A673 (cell line): ENCODE results near the gene CHERP. TPM values are rescaled to one million over a fixed set of nuclear protein-coding genes. Genes with fewer than 3 reads are reported as not detected.
A peak's percentile ranks its signal among the peaks of the same experiment; 100 is the strongest.

Experiments used
- BruUV-seq: library from RNA; stranded (reverse); fragments of 400-500 nt; replicated peaks from 2 replicates; lab custom pipeline; 2021; lab: Mats Ljungman, UMichigan
- CTCF ChIA-PET: fragments of 300-600 bp; sonication (Branson Sonifier 250); formaldehyde crosslinking; loops from one replicate; lab custom pipeline; 2022; ENCODE audit warnings: antibody characterized with exemption; lab: Charles Lee
- POLR2A ChIA-PET: fragments of 300-600 bp; sonication (Branson Sonifier 250); formaldehyde crosslinking; loops from one replicate; lab custom pipeline; 2022; ENCODE audit warnings: antibody characterized with exemption; ENCODE audit not compliant: low non-redundant PET; lab: Charles Lee
- DNase-seq: peaks from one replicate; pipeline ENCODE4 v3.0.0-alpha.2; 2015; ENCODE audit warnings: low spot score
- H3K27ac ChIP-seq: fragments of 200-600 bp; sonication (generic); 2 replicates; pipeline ENCODE4 v1.5.1; 2016; ENCODE audit warnings: mixed run types, low read depth, mild to moderate bottlenecking, mixed read lengths, antibody characterized with exemption, low read length; ENCODE audit not compliant: poor library complexity, severe bottlenecking
- H3K27me3 ChIP-seq: fragments of 200-600 bp; sonication (generic); replicated peaks from 2 replicates; pipeline ENCODE4 v1.6.1; 2017; ENCODE audit warnings: mixed run types, low read depth, mild to moderate bottlenecking, mixed read lengths, antibody characterized with exemption, low read length; ENCODE audit not compliant: insufficient read depth, poor library complexity
- H3K36me3 ChIP-seq: fragments of 200-600 bp; sonication (generic); 2 replicates; pipeline ENCODE4 v1.6.1; 2016; ENCODE audit warnings: mixed run types, mild to moderate bottlenecking, mixed read lengths, antibody characterized with exemption, low read length; ENCODE audit not compliant: insufficient read depth, poor library complexity, severe bottlenecking
- H3K4me1 ChIP-seq: fragments of 200-600 bp; sonication (generic); 2 replicates; pipeline ENCODE4 v1.6.1; 2017; ENCODE audit warnings: mixed run types, mild to moderate bottlenecking, mixed read lengths, antibody characterized with exemption, low read length; ENCODE audit not compliant: insufficient read depth, poor library complexity, severe bottlenecking
- H3K4me3 ChIP-seq: fragments of 200-600 bp; sonication (generic); 2 replicates; pipeline ENCODE4 v1.5.1; 2016; ENCODE audit warnings: low read depth, mixed run types, mild to moderate bottlenecking, mixed read lengths, low read length; ENCODE audit not compliant: poor library complexity, severe bottlenecking
- H3K9me3 ChIP-seq: fragments of 200-600 bp; sonication (generic); 2 replicates; pipeline ENCODE4 v1.6.1; 2016; ENCODE audit warnings: mixed run types, low read depth, mild to moderate bottlenecking, mixed read lengths, antibody characterized with exemption, low read length; ENCODE audit not compliant: poor library complexity, severe bottlenecking
- EZH2 ChIP-seq: fragments of 200-600 bp; sonication (generic); IDR thresholded peaks from 2 replicates; pipeline ENCODE4 v1.6.1; 2017; ENCODE audit warnings: borderline replicate concordance, low read depth, mild to moderate bottlenecking, mixed read lengths, antibody characterized with exemption, low read length; ENCODE audit not compliant: poor library complexity, severe bottlenecking
- intact Hi-C: fragments of 100-400 bp; cut with micrococcal nuclease; formaldehyde crosslinking; loops from one replicate; pipeline ENCODE4 v1.10.0; 2022; ENCODE audit not compliant: unreplicated experiment
- total RNA-seq: library from RNA; stranded (reverse); gene quantifications from 2 replicates; pipeline ENCODE4 v1.2.3, GENCODE V29; 2021
- TF ChIP-seq, protein P1 (sequence below): fragments of 300-800, 200-600 bp; sonication (generic); conservative IDR thresholded peaks from 2 replicates; pipeline ENCODE4 v1.5.1; 2017; ENCODE audit warnings: low read depth, mild to moderate bottlenecking, antibody characterized with exemption, low read length, moderate library complexity, mixed read lengths

CHERP gene
- total RNA-seq, 1 experiment from 2014 or later, result 98.4 TPM

DNA sequence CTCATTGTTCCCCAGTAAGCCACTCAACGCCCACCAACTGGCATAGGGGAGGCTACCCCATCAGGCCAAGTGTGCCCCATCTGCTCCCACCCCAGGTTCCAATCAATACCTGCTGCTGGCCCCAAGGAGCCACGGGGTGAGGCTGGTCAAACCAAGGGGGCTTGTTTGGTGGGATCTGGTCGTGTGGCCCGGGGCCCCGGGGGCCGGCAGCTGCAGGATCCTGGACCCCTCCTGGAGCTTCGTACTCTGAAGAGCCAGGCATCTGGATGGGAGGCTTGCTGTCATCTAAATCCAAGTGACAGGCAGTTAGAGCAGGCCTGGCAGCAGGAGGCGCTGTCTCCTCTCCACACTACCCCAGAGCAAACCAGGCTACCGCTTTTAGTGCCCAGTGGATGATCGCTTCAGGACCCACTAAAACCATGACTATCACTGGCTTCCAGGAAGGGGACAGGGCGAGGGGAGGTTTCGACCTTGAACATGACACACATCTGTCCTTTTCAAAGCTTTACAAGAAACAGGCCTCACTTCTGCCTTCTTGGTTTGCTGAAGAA, 14.2 kb downstream of the CHERP start:
- peak; percentile 42 for DNase-seq
- Histone ChIP-seq H3K27me3 (no peaks in the 10 kb centered on the region), H3K4me1 (no peaks in the 10 kb centered on the region), H3K27ac (no peak overlapping the region), H3K36me3 (peaks cover 98% of the 10 kb centered on the region), H3K4me3 (no peak overlapping the region), H3K9me3 (no peaks in the 10 kb centered on the region)
- no TSS peak for BruUV-seq
- ChIA-PET CTCF (interaction anchor here (0.6 kb wide), 1 partner anchor 99 kb away, joined by 3 read pairs; no protein-coding TSS in a partner anchor), POLR2A (no interaction called here)
- TF ChIP-seq EZH2, result no peak
- TF ChIP-seq, protein P1, sequence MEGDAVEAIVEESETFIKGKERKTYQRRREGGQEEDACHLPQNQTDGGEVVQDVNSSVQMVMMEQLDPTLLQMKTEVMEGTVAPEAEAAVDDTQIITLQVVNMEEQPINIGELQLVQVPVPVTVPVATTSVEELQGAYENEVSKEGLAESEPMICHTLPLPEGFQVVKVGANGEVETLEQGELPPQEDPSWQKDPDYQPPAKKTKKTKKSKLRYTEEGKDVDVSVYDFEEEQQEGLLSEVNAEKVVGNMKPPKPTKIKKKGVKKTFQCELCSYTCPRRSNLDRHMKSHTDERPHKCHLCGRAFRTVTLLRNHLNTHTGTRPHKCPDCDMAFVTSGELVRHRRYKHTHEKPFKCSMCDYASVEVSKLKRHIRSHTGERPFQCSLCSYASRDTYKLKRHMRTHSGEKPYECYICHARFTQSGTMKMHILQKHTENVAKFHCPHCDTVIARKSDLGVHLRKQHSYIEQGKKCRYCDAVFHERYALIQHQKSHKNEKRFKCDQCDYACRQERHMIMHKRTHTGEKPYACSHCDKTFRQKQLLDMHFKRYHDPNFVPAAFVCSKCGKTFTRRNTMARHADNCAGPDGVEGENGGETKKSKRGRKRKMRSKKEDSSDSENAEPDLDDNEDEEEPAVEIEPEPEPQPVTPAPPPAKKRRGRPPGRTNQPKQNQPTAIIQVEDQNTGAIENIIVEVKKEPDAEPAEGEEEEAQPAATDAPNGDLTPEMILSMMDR, result peak; percentile 62
- intact Hi-C loops, result no loop called here

DNA sequence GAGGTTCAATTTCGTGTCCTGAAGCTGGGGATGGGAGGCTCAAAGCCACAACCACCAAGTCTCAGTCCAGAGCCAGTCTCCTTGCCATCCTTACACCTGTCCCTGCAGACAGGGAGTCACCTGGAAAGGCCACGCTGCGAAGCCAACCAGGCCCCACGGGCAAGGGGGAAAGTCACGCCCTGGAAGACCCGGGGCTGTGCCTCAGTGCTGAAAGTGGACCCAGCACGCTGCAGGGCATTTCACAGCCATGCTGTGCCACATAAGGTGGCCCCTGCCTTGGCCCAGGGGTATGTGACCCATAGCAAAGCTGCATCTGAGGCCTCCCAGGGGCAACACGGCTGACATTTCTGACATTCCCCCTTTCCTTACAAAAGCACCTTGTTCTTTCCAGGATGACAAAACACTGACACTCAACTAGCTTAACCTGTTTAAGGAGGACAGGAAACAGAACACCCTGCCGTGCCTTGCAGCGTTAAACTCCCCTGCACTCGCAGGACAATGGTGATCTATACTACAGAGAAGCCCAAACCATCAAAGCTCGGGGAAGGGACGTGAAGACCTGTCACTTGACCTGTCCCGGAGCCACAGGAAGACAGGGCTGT, 14.8 kb downstream of the CHERP start:
- H3K4me1 ChIP-seq, result no peaks in the 10 kb centered on the region
- H3K9me3 ChIP-seq, result no peaks in the 10 kb centered on the region
- no peak overlapping the region for H3K27ac ChIP-seq
- ChIA-PET CTCF (no interaction called here), POLR2A (no interaction called here)
- BruUV-seq, result no TSS peak
- peaks cover 98% of the 10 kb centered on the region for H3K36me3 ChIP-seq
- TF ChIP-seq, protein P1, result no peak
- no peak for TF ChIP-seq EZH2
- no peak overlapping the region for H3K4me3 ChIP-seq
- DNase-seq, result no peak
- no peaks in the 10 kb centered on the region for H3K27me3 ChIP-seq
- intact Hi-C loops, result no loop called here

DNA sequence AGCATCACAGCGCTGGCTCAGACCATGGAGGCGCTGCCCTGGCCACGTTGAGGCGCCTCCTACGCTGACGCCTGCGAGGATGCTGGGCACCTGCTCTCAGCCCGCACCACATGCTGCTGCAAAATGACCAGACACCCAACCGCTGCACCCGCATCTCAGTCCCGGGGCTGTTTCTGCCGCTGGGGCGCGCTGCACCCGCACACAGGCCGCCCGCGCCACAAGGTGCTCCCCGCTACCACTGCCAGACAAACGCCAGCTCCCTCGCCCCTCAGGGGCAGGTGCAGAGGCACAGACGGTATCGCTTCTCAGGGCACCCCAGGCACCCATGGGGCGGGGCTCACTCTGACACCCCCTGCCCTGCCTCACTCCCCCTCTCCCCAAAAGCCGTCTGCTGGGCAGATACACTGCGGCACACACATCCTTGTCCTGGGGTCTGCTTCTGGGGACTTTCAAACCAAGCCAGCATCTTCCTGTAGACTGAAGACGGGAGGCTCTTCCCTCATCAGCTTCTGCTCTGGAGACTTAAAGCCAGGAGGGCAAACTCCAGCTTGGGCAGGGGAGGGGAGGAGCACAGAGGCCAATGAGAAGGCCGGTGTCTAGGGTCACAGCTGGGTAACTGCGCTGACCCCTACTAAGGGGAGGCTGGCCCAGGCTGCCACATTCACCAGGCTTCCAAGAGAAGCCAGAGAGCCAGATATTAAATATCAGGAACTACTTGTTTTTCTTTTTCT, 16.3 kb downstream of the CHERP start:
- Histone ChIP-seq H3K27ac (no peak overlapping the region), H3K9me3 (no peaks in the 10 kb centered on the region), H3K36me3 (peaks cover 95% of the 10 kb centered on the region), H3K4me3 (no peak overlapping the region), H3K27me3 (no peaks in the 10 kb centered on the region), H3K4me1 (no peaks in the 10 kb centered on the region)
- TF ChIP-seq EZH2, result no peak
- TF ChIP-seq, protein P1, result no peak
- intact Hi-C loops, result no loop called here
- CTCF ChIA-PET, result no interaction called here
- no peak for DNase-seq
- no TSS peak for BruUV-seq
- POLR2A ChIA-PET, result no interaction called here
